ENCODE results near the gene ADCY3. TPM values are rescaled to one million over a fixed set of nuclear protein-coding genes. Genes with fewer than 3 reads are reported as not detected.

ADCY3 gene
- total RNA-seq, 2 experiments from 2014 or later: 28.1 to 31.4 TPM

GRCh38 chr2:24877067-24877466 is 43.0 kb downstream of the ADCY3 start:
- Histone ChIP-seq H3K27ac (ENCODE audit: low read depth in 1 of 2, low read length in 2 of 2) (no peak overlapping the region), H3K27me3 (ENCODE audit: control insufficient read depth in 1 of 2, insufficient read depth in 2 of 2, low read length in 2 of 2) (no peaks in the 10 kb centered on the region), H3K4me1 (ENCODE audit: insufficient read depth, low read length) (peaks cover 6% of the 10 kb centered on the region), H3K9me3 (ENCODE audit: control insufficient read depth in 1 of 2, insufficient read depth in 1 of 2, low read length in 2 of 2) (no peaks in the 10 kb centered on the region), H3K36me3 (ENCODE audit: insufficient read depth, low read length) (peaks cover 5% of the 10 kb centered on the region), H3K4me3 (ENCODE audit: low read length) (no peak overlapping the region)
- ChIA-PET POLR2A (no interaction called here), CTCF (no interaction called here)
- TF ChIP-seq, protein P1, sequence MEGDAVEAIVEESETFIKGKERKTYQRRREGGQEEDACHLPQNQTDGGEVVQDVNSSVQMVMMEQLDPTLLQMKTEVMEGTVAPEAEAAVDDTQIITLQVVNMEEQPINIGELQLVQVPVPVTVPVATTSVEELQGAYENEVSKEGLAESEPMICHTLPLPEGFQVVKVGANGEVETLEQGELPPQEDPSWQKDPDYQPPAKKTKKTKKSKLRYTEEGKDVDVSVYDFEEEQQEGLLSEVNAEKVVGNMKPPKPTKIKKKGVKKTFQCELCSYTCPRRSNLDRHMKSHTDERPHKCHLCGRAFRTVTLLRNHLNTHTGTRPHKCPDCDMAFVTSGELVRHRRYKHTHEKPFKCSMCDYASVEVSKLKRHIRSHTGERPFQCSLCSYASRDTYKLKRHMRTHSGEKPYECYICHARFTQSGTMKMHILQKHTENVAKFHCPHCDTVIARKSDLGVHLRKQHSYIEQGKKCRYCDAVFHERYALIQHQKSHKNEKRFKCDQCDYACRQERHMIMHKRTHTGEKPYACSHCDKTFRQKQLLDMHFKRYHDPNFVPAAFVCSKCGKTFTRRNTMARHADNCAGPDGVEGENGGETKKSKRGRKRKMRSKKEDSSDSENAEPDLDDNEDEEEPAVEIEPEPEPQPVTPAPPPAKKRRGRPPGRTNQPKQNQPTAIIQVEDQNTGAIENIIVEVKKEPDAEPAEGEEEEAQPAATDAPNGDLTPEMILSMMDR (IDR thresholded peaks at IDR 0.05): no peak
- Mint-ChIP-seq H3K27me3 (no peaks in the 10 kb centered on the region), H3K9me3 (no peaks in the 10 kb centered on the region), H3K4me1 (ENCODE audit: low read depth) (no peaks in the 10 kb centered on the region), H3K4me3 (no peak overlapping the region), H3K36me3 (ENCODE audit: low read depth) (no peaks in the 10 kb centered on the region), H3K27ac (no peak overlapping the region)
- DNase-seq (no peak), ATAC-seq (ENCODE audit: poor library complexity) (no peak)
- intact Hi-C loops (cut with DNase I, micrococcal nuclease): no loop called here

- no peaks in the 10 kb centered on the region for H3K27me3 ChIP-seq (ENCODE audit: control insufficient read depth in 1 of 2, insufficient read depth in 2 of 2, low read length in 2 of 2)
- CTCF ChIA-PET: no interaction called here
Observed at GRCh38 chr2:24875901-24876300, 44.1 kb downstream of the ADCY3 start.

DNA sequence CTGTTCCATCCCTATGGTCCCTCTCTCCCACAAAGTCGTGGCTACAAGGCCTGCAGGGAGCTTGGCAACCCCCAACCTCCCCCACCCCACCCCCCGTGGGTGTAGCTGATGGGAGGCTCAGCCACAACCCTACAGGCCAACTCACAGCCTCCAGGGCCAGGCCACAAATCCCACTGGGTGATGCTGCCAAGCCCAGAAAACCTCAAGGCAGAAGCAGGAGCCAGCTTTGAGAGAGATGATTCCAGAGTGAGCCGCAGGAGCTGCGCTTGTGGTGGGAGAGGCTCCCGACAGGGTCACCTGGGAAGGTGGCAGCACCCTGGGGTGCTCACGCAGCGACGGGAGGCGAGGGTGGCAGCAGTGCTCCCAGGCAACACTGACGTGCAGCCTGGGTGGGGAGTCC is 44.8 kb downstream of the ADCY3 start:
- H3K36me3 Mint-ChIP-seq (ENCODE audit: low read depth): peaks cover 10% of the 10 kb centered on the region
- H3K27me3 Mint-ChIP-seq: no peaks in the 10 kb centered on the region
- ATAC-seq (ENCODE audit: poor library complexity) (no peak), DNase-seq (no peak)
- TF ChIP-seq, protein P1 (IDR thresholded peaks at IDR 0.05): no peak
- Histone ChIP-seq H3K4me3 (ENCODE audit: low read length) (no peak overlapping the region), H3K9me3 (ENCODE audit: control insufficient read depth in 1 of 2, insufficient read depth in 1 of 2, low read length in 2 of 2) (no peaks in the 10 kb centered on the region), H3K27ac (ENCODE audit: low read depth in 1 of 2, low read length in 2 of 2) (no peak overlapping the region), H3K4me1 (ENCODE audit: insufficient read depth, low read length) (no peaks in the 10 kb centered on the region), H3K27me3 (ENCODE audit: control insufficient read depth in 1 of 2, insufficient read depth in 2 of 2, low read length in 2 of 2) (no peaks in the 10 kb centered on the region), H3K36me3 (ENCODE audit: insufficient read depth, low read length) (peaks cover 18% of the 10 kb centered on the region)
- no peak overlapping the region for H3K4me3 Mint-ChIP-seq
- no peaks in the 10 kb centered on the region for H3K9me3 Mint-ChIP-seq
- intact Hi-C loops (cut with DNase I, micrococcal nuclease): no loop called here
- POLR2A ChIA-PET: no interaction called here
- CTCF ChIA-PET: no interaction called here
- no peaks in the 10 kb centered on the region for H3K4me1 Mint-ChIP-seq (ENCODE audit: low read depth)
- no peak overlapping the region for H3K27ac Mint-ChIP-seq

More at GRCh38 chr2:24875901-24876300, 44.1 kb downstream of the ADCY3 start:
- Histone ChIP-seq H3K9me3 (ENCODE audit: control insufficient read depth in 1 of 2, insufficient read depth in 1 of 2, low read length in 2 of 2) (no peaks in the 10 kb centered on the region), H3K27ac (ENCODE audit: low read depth in 1 of 2, low read length in 2 of 2) (no peak overlapping the region), H3K4me1 (ENCODE audit: insufficient read depth, low read length) (peaks cover under 1% of the 10 kb centered on the region), H3K36me3 (ENCODE audit: insufficient read depth, low read length) (peaks cover 15% of the 10 kb centered on the region), H3K4me3 (ENCODE audit: low read length) (no peak overlapping the region)
- no peak for ATAC-seq (ENCODE audit: poor library complexity)
- H3K36me3 Mint-ChIP-seq (ENCODE audit: low read depth): peaks cover 9% of the 10 kb centered on the region
- TF ChIP-seq, protein P1 (IDR thresholded peaks at IDR 0.05): no peak
- no peaks in the 10 kb centered on the region for H3K9me3 Mint-ChIP-seq
- H3K27me3 Mint-ChIP-seq: no peaks in the 10 kb centered on the region
- no peak for DNase-seq
- POLR2A ChIA-PET: no interaction called here
- no peaks in the 10 kb centered on the region for H3K4me1 Mint-ChIP-seq (ENCODE audit: low read depth)
- no peak overlapping the region for H3K4me3 Mint-ChIP-seq
- no peak overlapping the region for H3K27ac Mint-ChIP-seq
- intact Hi-C loops (cut with DNase I, micrococcal nuclease): no loop called here
